GM12892 (cell line): ENCODE results near the gene KCNK4.

Experiments
- POLR2A ChIP-seq: IDR thresholded peaks from 2 replicates; pipeline ENCODE4 v1.6.1; 2011; ENCODE audit warnings: low read depth, low read length, control low read depth
- POLR2AphosphoS5 ChIP-seq: IDR thresholded peaks from 2 replicates; pipeline ENCODE4 v1.6.1; 2011; ENCODE audit warnings: low read depth, low read length, control low read depth

- TF ChIP-seq POLR2AphosphoS5 = peak; percentile 93
- peak; percentile 89 for TF ChIP-seq POLR2A
Measured at GRCh38 chr11:64317325-64317960, 26.3 kb downstream of the KCNK4 start, which contains the start of gene TRMT112.
